ENCODE results near the gene GRK1. TPM values are rescaled to one million over a fixed set of nuclear protein-coding genes. Genes with fewer than 3 reads are reported as not detected.

Gene GRK1
- total and polyA plus RNA-seq, 2 of the 13 experiments (the other 11 are each of a cell fraction or from before 2014, with no cell fraction given): 0.07 to 0.12 TPM

- TF ChIP-seq KAT7 (CRISPR knock-in tag; IDR thresholded peaks at IDR 0.05; ENCODE audit: borderline replicate concordance) (no peak), AHR (CRISPR knock-in tag; IDR thresholded peaks at IDR 0.05) (no peak), NFKBIZ (CRISPR knock-in tag; IDR thresholded peaks at IDR 0.05) (no peak), CREM (IDR thresholded peaks at IDR 0.05) (no peak), CREM (CRISPR knock-in tag; IDR thresholded peaks at IDR 0.05) (no peak), NONO (IDR thresholded peaks at IDR 0.05) (no peak), NONO (CRISPR knock-in tag; conservative IDR thresholded peaks at IDR 0.05) (peak; percentile 64), TRIM24 (CRISPR knock-in tag; IDR thresholded peaks at IDR 0.05) (no peak), THAP9 (CRISPR knock-in tag; IDR thresholded peaks at IDR 0.05; ENCODE audit: borderline replicate concordance) (no peak), NFIC (IDR thresholded peaks at IDR 0.05; ENCODE audit: low read length) (no peak), ZNF282 (IDR thresholded peaks at IDR 0.05; ENCODE audit: partially characterized antibody) (no peak), ATF7-NPFF (CRISPR knock-in tag; IDR thresholded peaks at IDR 0.05; ENCODE audit: low read depth) (no peak), ZBTB40 (IDR thresholded peaks at IDR 0.05) (no peak), ZBTB40 (CRISPR knock-in tag; IDR thresholded peaks at IDR 0.05) (no peak), ZNF430 (CRISPR knock-in tag; IDR thresholded peaks at IDR 0.05) (0 out of 2 replicates have a peak, but pooled peaks have one; percentile 59), ZKSCAN5 (CRISPR knock-in tag; IDR thresholded peaks at IDR 0.05) (no peak), ZNF205 (CRISPR knock-in tag; IDR thresholded peaks at IDR 0.05) (no peak), KLF6 (CRISPR knock-in tag; IDR thresholded peaks at IDR 0.05) (peak; percentile 42; the same call in 1 of the 2 replicates), ATF6 (CRISPR knock-in tag; conservative IDR thresholded peaks at IDR 0.05) (no peak)
These were observed 75.0 kb downstream of the GRK1 start (continued) for GRCh38 chr13:113742000-113742441.

Data from HepG2 (cell line).